ENCODE results near the gene DNAH3.

DNAH3 gene

DNA sequence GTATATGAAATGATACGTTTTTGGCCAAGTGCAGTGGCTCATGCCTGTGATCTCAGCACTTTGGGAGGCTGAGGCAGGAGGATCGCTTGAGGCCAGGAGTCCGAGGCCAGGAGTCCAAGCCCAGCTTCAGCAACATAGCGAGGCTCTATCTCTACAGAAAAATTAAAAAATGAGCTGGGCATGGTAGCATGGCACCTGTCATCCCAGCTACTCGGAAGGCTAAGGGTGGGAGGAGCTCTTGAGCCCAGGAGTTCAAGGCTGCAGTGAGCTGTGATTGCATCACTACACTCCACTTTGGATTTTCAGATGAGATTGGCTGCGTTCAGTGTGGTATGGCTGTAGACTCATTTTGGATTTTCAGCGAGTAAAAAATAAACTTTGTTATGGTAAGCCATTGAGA lies 112.4 kb downstream of the DNAH3 start:
- H3K9me3 ChIP-seq (replicated peaks; ENCODE audit: insufficient read depth, low read length), result no peaks in the 10 kb centered on the region
- H3F3A ChIP-seq (ENCODE audit: insufficient read depth, low read length), result no peaks in the 10 kb centered on the region
- H4K20me1 ChIP-seq (ENCODE audit: insufficient read depth, low read length), result no peaks in the 10 kb centered on the region
- H3K27me3 ChIP-seq (replicated peaks; ENCODE audit: insufficient read depth, low read length), result no peaks in the 10 kb centered on the region
- H3K9me2 ChIP-seq (replicated peaks; ENCODE audit: insufficient read depth, low read length), result no peaks in the 10 kb centered on the region
- no peak overlapping the region for H3K4me3 ChIP-seq (ENCODE audit: low read length)
- no peak for DNase-seq
- TF ChIP-seq, protein P1, sequence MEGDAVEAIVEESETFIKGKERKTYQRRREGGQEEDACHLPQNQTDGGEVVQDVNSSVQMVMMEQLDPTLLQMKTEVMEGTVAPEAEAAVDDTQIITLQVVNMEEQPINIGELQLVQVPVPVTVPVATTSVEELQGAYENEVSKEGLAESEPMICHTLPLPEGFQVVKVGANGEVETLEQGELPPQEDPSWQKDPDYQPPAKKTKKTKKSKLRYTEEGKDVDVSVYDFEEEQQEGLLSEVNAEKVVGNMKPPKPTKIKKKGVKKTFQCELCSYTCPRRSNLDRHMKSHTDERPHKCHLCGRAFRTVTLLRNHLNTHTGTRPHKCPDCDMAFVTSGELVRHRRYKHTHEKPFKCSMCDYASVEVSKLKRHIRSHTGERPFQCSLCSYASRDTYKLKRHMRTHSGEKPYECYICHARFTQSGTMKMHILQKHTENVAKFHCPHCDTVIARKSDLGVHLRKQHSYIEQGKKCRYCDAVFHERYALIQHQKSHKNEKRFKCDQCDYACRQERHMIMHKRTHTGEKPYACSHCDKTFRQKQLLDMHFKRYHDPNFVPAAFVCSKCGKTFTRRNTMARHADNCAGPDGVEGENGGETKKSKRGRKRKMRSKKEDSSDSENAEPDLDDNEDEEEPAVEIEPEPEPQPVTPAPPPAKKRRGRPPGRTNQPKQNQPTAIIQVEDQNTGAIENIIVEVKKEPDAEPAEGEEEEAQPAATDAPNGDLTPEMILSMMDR (IDR thresholded peaks at IDR 0.05; ENCODE audit: low read length), result no peak
- no peak for TF ChIP-seq EZH2 (optimal IDR thresholded peaks at IDR 0.05; ENCODE audit: low read depth, low read length)
- H3K27ac ChIP-seq (ENCODE audit: low read length), result no peak overlapping the region
- no peak overlapping the region for H3K9ac ChIP-seq (ENCODE audit: low read length)
- H2AFZ ChIP-seq (ENCODE audit: low read length), result no peak overlapping the region
- no peaks in the 10 kb centered on the region for H3K36me3 ChIP-seq (replicated peaks; ENCODE audit: insufficient read depth, low read length)
- H3K4me1 ChIP-seq (ENCODE audit: low read length), result no peaks in the 10 kb centered on the region
- no peak overlapping the region for H3K4me2 ChIP-seq (ENCODE audit: low read depth, low read length)
- no peaks in the 10 kb centered on the region for H3K79me2 ChIP-seq (ENCODE audit: low read length)

DNA sequence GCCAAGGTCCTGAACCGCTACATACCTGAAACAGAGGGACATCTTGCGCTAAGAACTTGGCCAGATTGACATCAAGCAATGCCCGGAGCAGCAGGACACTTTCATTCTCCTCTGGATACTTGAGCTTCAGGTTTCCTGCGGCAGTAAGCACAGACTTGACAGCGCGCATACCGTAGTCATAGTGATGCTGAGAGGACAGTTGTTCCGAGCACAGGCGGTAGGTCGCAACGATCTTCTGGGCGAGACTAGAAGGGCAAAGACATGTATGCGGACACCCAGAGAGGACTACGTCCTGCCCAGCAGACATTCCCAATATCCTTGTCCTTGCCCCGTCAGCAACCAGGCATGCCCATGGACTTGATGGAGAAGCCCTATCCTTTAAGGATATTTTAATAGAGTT lies 112.9 kb downstream of the DNAH3 start:
- DNase-seq, result no peak
- Histone ChIP-seq H3K9me2 (replicated peaks; ENCODE audit: insufficient read depth, low read length) (no peaks in the 10 kb centered on the region), H3K27me3 (replicated peaks; ENCODE audit: insufficient read depth, low read length) (no peaks in the 10 kb centered on the region), H3K4me1 (ENCODE audit: low read length) (no peaks in the 10 kb centered on the region), H3K9ac (ENCODE audit: low read length) (no peak overlapping the region), H3K4me2 (ENCODE audit: low read depth, low read length) (no peak overlapping the region), H3K27ac (ENCODE audit: low read length) (no peak overlapping the region), H3K9me3 (replicated peaks; ENCODE audit: insufficient read depth, low read length) (no peaks in the 10 kb centered on the region), H3K4me3 (ENCODE audit: low read length) (no peak overlapping the region), H3K36me3 (replicated peaks; ENCODE audit: insufficient read depth, low read length) (no peaks in the 10 kb centered on the region), H2AFZ (ENCODE audit: low read length) (no peak overlapping the region), H4K20me1 (ENCODE audit: insufficient read depth, low read length) (no peaks in the 10 kb centered on the region), H3F3A (ENCODE audit: insufficient read depth, low read length) (no peaks in the 10 kb centered on the region), H3K79me2 (ENCODE audit: low read length) (no peaks in the 10 kb centered on the region)
- TF ChIP-seq EZH2 (optimal IDR thresholded peaks at IDR 0.05; ENCODE audit: low read depth, low read length) (no peak), EZH2phosphoT487 (IDR thresholded peaks at IDR 0.05; ENCODE audit: low read length) (no peak)
- TF ChIP-seq, protein P1 (IDR thresholded peaks at IDR 0.05; ENCODE audit: low read length), result no peak

DNA sequence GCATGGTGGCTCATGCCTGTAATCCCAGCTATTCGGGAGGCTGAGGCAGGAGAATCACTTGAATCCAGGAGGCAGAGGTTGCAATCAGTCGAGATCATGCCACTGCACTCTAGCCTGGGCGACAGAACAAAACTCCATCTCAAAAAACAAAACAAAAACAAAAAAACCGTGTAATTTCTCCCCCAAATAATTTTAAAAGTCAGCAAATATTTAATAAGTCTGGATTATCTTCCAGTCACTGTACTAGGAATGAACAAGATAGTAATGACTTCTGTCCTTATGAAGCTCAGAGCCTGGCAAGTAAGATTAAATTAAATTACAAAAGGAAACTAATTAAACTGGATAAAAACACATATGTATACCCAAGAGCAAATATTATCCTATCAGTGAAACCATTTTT lies 113.5 kb downstream of the DNAH3 start:
- Histone ChIP-seq H3K9ac (ENCODE audit: low read length) (no peak overlapping the region), H3K27me3 (replicated peaks; ENCODE audit: insufficient read depth, low read length) (no peaks in the 10 kb centered on the region), H3K27ac (ENCODE audit: low read length) (no peak overlapping the region), H3K4me3 (ENCODE audit: low read length) (no peak overlapping the region), H3K4me1 (ENCODE audit: low read length) (no peaks in the 10 kb centered on the region), H3K4me2 (ENCODE audit: low read depth, low read length) (no peak overlapping the region), H3K9me3 (replicated peaks; ENCODE audit: insufficient read depth, low read length) (no peaks in the 10 kb centered on the region), H3F3A (ENCODE audit: insufficient read depth, low read length) (no peaks in the 10 kb centered on the region), H2AFZ (ENCODE audit: low read length) (no peak overlapping the region), H3K9me2 (replicated peaks; ENCODE audit: insufficient read depth, low read length) (no peaks in the 10 kb centered on the region), H3K36me3 (replicated peaks; ENCODE audit: insufficient read depth, low read length) (no peaks in the 10 kb centered on the region), H3K79me2 (ENCODE audit: low read length) (no peaks in the 10 kb centered on the region), H4K20me1 (ENCODE audit: insufficient read depth, low read length) (no peaks in the 10 kb centered on the region)
- DNase-seq, result no peak
- TF ChIP-seq EZH2phosphoT487 (IDR thresholded peaks at IDR 0.05; ENCODE audit: low read length) (no peak), EZH2 (optimal IDR thresholded peaks at IDR 0.05; ENCODE audit: low read depth, low read length) (no peak)
- TF ChIP-seq, protein P1 (IDR thresholded peaks at IDR 0.05; ENCODE audit: low read length), result no peak
